Rectal smooth muscle tissue (tissue), 1 donor: Measurements from ENCODE around the gene SBF1.
"Not testable (repeated sequence)": the region's sequence is repeated elsewhere in the genome, so short reads cannot be mapped to it uniquely, and the experiment has no call there.

Source experiments
- H3K27ac ChIP-seq: one replicate; pipeline ENCODE4 v1.7.0; 2013; ENCODE audit warnings: low read depth, low read length, inconsistent platforms
- H3K27me3 ChIP-seq: one replicate; pipeline ENCODE4 v1.7.0; 2013; ENCODE audit warnings: low read length; ENCODE audit not compliant: control insufficient read depth, insufficient read depth
- H3K36me3 ChIP-seq: one replicate; pipeline ENCODE4 v1.7.0; 2013; ENCODE audit warnings: low read length; ENCODE audit not compliant: control insufficient read depth, insufficient read depth
- H3K4me1 ChIP-seq: one replicate; pipeline ENCODE4 v1.7.0; 2013; ENCODE audit warnings: low read length; ENCODE audit not compliant: control insufficient read depth, insufficient read depth
- H3K4me3 ChIP-seq: one replicate; pipeline ENCODE4 v1.7.0; 2013; ENCODE audit warnings: low read length
- H3K9ac ChIP-seq: one replicate; pipeline ENCODE4 v1.7.0; 2013; ENCODE audit warnings: low read length

Gene SBF1, protein sequence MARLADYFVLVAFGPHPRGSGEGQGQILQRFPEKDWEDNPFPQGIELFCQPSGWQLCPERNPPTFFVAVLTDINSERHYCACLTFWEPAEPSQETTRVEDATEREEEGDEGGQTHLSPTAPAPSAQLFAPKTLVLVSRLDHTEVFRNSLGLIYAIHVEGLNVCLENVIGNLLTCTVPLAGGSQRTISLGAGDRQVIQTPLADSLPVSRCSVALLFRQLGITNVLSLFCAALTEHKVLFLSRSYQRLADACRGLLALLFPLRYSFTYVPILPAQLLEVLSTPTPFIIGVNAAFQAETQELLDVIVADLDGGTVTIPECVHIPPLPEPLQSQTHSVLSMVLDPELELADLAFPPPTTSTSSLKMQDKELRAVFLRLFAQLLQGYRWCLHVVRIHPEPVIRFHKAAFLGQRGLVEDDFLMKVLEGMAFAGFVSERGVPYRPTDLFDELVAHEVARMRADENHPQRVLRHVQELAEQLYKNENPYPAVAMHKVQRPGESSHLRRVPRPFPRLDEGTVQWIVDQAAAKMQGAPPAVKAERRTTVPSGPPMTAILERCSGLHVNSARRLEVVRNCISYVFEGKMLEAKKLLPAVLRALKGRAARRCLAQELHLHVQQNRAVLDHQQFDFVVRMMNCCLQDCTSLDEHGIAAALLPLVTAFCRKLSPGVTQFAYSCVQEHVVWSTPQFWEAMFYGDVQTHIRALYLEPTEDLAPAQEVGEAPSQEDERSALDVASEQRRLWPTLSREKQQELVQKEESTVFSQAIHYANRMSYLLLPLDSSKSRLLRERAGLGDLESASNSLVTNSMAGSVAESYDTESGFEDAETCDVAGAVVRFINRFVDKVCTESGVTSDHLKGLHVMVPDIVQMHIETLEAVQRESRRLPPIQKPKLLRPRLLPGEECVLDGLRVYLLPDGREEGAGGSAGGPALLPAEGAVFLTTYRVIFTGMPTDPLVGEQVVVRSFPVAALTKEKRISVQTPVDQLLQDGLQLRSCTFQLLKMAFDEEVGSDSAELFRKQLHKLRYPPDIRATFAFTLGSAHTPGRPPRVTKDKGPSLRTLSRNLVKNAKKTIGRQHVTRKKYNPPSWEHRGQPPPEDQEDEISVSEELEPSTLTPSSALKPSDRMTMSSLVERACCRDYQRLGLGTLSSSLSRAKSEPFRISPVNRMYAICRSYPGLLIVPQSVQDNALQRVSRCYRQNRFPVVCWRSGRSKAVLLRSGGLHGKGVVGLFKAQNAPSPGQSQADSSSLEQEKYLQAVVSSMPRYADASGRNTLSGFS (N-terminal part only)

DNA sequence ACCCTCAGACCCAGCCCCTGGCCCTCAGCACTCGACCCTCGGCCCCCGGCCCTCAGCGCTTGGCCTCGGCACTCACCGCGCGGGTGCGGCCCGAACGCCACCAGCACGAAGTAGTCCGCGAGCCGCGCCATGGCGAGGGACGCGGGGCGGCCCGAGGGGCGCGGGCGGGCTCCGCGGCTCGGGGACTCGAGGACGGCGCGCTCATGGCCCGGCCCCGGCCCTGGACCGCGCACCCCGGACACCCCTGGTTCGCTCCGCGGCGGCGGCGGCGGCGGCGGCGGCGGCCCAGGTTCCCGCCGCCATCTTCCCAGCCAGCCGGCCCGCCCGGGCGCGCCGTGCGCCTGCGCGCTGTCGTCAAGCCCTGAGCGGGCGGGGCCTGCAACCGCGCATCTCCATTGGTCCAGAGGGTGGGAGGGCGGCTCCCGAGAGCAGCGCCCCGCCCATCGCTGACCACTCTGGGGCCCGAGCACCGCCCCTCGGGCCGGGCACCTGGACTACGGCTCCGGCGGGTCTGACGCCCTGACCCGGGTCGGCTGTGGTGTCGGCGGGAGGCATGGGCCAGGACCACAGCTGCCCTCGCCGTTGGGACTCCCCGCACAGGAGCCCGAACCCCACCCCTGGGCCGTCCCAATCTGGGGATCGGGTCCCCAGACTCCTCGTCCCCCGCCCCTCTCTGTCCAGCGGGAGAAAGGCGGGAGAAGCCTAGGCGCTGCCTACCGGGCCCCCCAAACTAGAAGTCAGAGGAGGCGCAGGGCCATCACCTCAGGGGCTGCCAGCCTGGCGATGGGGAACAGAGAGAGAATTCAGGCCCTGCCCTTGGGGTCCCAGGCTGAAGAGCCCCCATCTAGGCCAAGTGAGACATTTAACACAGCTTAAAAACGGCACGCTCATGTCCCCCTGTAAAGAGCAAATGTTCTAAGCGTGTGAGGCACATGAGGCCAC lies at the start of gene SBF1:
Gene SBF1, minus strand, starts transcription at position 326 of the 942 bp plus-strand sequence. Its CDS starts 195 bp downstream, at position 131.
- Histone ChIP-seq H3K27me3 (peaks cover 2% of the 10 kb centered on the region), H3K4me1 (peaks cover 16% of the 10 kb centered on the region), H3K9ac (peak within 1 kb of the TSS; percentile 66), H3K36me3 (no peaks in the 10 kb centered on the region), H3K27ac (peak within 1 kb of the TSS; percentile 71), H3K4me3 (peak within 1 kb of the TSS; percentile 82)

DNA sequence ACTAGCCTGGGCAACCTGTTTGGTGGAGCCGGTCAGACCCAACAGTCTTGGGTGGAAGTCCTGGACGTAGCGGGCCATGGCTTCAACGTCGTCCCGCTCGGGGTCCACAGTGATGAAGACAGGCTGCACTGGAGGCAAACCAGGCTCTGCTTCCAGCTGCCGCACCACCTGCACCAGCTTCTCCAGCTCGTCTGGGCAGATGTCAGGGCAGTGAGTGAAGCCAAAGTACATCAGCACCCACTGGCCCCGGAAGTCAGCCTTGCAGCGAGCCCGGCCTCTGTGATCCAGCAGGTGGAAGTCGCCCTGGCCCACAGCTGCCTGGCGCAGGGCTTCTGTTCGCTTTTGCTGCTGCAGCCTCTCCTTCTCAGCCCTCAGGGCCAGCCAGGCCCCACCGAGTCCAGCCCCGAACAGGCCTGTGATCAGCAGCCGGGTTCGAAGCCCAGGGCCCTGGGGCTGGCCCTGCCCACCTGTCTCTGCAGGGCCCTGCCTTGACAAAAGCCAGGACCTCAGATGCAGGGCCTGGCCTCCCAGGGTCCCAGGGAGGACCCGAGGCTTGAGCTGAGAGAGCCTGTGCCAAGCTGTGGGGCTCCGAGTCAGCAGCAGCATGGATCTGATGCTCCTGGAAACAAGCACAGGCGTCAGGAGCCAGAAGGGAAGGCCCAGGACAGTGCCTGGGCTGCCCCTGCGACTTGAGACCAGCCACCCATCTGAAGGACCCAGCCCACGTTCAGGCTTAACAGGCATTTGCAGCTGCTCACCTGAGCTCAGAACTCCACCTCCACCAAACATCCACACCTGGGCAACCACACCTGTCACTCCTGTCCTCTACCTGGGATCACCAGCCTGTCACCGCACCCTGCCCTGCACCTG lies 49.2 kb upstream of the SBF1 start:
- peak overlapping the region; percentile 6 for H3K9ac ChIP-seq
- H3K27ac ChIP-seq, result no peak overlapping the region

DNA sequence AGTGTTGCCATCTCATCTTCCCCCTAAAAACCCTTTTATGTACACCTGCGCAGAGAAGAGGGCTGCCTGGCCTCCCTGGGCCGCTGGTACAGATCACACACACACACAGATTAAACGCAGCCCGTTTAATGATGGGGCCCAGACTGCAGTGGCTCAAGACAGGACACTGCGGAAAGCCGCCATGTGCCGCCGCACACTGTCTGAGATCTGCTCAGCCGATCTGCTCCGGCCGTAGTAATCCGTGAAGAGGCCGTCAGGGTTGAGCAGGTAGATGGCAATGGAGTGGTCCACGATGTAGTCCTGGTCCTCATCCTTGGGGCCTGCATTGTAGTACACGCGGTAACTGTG lies 48.6 kb upstream of the SBF1 start:
- no peaks in the 10 kb centered on the region for H3K27me3 ChIP-seq
- H3K4me3 ChIP-seq, result no peak overlapping the region
- H3K9ac ChIP-seq, result peak overlapping the region; percentile 6
- no peak overlapping the region for H3K27ac ChIP-seq
- H3K4me1 ChIP-seq, result peaks cover 3% of the 10 kb centered on the region
- peaks cover 22% of the 10 kb centered on the region for H3K36me3 ChIP-seq

More for the DNA sequence above, 49.2 kb upstream of the SBF1 start:
- H3K4me3 ChIP-seq, result peak overlapping the region; percentile 59
- H3K4me1 ChIP-seq, result peaks cover 3% of the 10 kb centered on the region
- H3K27me3 ChIP-seq, result no peaks in the 10 kb centered on the region
- peaks cover 18% of the 10 kb centered on the region for H3K36me3 ChIP-seq

DNA sequence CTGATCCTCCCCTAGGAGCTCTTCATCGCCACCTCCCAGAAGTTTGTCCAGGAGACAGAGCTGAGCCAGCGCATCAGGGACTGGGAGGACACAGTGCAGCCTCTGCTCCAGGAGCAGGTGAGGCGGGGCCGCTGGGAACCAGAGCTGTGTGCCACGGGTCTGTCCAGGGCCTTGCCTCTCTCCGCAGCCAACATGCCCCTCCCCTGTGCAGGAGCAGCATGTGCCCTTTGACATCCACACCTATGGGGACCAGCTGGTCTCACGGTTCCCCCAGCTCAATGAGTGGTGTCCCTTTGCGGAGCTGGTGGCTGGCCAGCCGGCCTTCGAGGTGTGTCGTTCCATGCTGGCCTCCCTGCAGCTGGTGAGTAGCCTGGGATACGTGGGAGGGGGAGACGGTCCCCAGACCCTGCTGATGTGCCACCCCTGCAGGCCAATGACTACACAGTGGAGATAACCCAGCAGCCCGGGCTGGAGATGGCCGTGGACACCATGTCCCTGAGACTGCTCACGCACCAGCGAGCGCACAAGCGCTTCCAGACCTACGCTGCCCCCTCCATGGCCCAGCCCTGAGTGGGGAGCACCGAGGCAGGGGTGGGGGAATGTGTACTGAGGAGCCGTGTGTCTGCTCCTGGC lies 48.1 kb upstream of the SBF1 start:
- H3K4me1 ChIP-seq, result peaks cover 3% of the 10 kb centered on the region
- H3K27ac ChIP-seq, result no peak overlapping the region
- H3K9ac ChIP-seq, result no peak overlapping the region
- no peaks in the 10 kb centered on the region for H3K27me3 ChIP-seq
- no peak overlapping the region for H3K4me3 ChIP-seq
- peaks cover 22% of the 10 kb centered on the region for H3K36me3 ChIP-seq

DNA sequence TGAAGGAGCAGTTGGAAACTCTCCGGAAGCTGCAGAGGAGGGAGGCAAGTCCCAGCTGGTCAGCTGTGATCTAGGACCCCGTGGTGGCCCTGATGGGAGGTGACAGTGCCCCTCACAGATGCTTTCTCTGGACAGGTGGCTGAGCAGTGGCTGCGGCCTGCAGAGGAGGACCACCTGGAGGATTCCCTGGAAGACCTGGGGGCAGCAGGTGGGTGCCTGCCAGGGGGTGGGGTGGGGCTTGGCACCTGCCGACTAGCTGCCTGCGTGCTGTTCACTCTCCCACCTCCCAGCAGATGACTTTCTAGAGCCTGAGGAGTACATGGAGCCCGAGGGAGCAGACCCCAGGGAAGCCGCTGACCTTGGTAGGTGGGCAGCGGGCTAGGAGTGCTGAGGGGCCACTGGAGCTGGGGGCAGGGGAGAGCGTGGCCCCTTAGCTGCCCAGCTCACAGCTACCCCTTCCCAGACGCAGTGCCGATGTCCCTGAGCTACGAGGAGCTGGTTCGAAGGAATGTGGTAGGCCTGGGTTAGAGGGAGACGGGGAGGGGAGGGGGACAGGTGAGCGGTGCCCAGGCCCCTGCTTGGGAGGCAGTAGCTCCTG lies 47.5 kb upstream of the SBF1 start:
- H3K27ac ChIP-seq, result no peak overlapping the region
- H3K36me3 ChIP-seq, result peaks cover 22% of the 10 kb centered on the region
- H3K4me3 ChIP-seq, result no peak overlapping the region
- H3K9ac ChIP-seq, result no peak overlapping the region
- peaks cover 3% of the 10 kb centered on the region for H3K4me1 ChIP-seq
- no peaks in the 10 kb centered on the region for H3K27me3 ChIP-seq

DNA sequence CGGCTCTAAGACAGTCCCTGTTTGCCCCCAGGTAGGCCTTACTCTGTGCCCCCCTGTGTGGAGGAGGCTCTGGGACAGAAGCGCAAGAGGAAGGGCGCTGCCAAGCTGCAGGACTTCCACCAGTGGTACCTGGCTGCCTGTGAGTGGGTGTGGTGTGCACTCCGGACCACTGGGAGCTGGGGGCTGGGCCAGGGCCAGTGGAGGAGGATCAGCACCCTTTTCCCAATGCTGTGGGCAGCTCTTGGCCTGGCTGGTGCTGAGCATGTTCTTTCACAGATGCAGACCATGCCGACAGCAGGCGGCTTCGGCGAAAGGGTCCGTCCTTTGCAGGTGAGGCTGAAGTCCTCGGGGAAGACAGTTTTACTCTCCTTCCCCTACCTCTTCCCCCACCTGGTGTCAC lies 46.9 kb upstream of the SBF1 start:
- Histone ChIP-seq H3K4me1 (peaks cover 3% of the 10 kb centered on the region), H3K4me3 (no peak overlapping the region), H3K9ac (no peak overlapping the region), H3K27me3 (no peaks in the 10 kb centered on the region), H3K36me3 (peaks cover 23% of the 10 kb centered on the region), H3K27ac (no peak overlapping the region)

DNA sequence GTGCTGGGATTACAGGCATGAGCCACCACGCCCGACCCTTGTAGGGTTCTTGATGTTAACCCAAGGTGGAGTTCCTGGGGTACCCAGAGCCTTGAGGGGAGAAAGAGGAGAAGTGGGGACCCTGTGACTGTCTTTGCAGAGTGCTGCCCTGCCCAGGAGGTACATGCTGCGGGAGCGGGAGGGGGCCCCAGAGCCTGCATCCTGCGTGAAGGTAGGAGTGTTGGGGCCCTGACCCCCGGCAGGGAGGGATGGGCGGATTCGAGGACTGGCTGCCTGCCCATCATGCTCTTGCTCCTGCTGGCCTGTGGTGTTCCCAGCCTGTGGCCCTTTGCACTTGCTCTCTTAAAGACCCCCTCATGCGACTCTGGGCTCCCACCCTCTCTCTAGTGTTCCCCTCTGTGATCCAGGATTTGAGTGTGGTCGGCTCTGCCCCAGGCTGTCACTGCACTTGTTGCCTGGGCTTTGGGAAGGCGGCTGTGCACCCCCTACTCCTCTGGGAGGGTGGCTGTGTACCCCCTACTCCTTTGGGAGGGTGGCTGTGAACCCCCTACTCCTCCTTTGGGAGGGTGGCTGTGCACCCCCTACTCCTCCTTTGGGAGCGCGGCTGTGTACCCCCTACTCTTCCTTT lies 46.1 kb upstream of the SBF1 start:
- H3K4me3 ChIP-seq, result no peak overlapping the region
- peaks cover 29% of the 10 kb centered on the region for H3K36me3 ChIP-seq
- no peaks in the 10 kb centered on the region for H3K27me3 ChIP-seq
- H3K9ac ChIP-seq, result no peak overlapping the region
- no peak overlapping the region for H3K27ac ChIP-seq
- H3K4me1 ChIP-seq, result no peaks in the 10 kb centered on the region

DNA sequence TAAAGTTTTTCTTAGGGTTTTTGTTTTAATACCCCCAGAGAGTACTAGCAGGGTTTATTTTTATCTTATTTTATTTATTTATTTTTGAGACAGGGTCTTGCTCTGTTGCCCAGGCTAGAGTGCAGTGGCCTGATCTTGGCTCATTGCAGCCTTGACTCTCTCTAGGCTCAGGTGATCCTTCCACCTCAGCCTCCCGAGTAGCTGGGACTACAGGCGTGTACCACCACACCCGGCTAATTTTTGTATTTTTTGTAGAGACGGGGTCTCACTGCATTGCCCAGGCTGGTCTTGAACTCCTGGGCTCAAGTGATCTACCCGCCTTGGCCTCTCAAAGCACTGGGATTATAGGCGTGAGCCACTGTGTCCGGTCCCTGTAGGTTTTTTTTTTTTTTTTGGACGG lies 45.3 kb upstream of the SBF1 start:
- not testable (repeated sequence) for H3K9ac ChIP-seq, H3K27me3 ChIP-seq, H3K4me1 ChIP-seq, H3K4me3 ChIP-seq, H3K27ac ChIP-seq
- H3K36me3 ChIP-seq, result peaks cover 29% of the 10 kb centered on the region

DNA sequence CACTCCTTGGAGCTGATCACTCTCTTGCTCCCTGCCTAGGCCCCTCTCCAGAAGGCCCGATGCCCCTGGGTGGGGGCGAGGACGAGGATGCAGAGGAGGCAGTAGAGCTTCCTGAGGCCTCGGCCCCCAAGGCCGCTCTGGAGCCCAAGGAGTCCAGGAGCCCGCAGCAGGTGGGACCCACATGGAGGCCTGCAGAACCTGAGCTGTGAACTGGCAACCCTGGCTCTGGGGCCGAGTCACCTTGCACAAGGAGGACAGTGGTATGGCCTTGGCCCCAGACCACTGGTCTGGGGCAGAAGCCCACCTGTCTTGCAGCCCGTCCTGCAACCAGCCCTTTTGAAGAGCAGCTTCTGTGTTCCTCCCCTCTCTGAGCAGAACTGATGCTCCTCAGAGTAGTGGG lies 44.3 kb upstream of the SBF1 start:
- H3K9ac ChIP-seq, result no peak overlapping the region
- no peaks in the 10 kb centered on the region for H3K4me1 ChIP-seq
- no peak overlapping the region for H3K4me3 ChIP-seq
- no peaks in the 10 kb centered on the region for H3K27me3 ChIP-seq
- H3K27ac ChIP-seq, result no peak overlapping the region
- H3K36me3 ChIP-seq, result peaks cover 29% of the 10 kb centered on the region

DNA sequence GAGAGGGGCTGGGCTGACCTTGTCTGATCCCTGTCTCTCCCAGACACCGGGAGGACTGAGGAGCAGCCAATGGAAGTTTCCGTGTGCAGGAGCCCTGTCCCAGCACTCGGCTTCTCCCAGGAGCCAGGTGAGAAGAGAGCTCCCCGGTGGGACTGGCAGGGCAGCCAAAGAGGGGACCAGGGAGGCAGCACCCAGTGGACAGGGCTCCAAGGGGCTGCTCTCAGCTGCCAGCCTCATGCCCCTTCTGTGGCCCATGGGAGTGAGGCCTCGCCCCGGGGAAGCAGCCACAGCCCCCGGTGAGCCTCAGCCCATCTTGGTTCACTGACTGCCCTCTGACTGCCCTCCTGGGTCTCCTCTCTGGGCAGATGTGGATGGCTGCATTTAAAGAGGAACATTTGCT lies 43.8 kb upstream of the SBF1 start:
- Histone ChIP-seq H3K27me3 (no peaks in the 10 kb centered on the region), H3K27ac (no peak overlapping the region), H3K36me3 (peaks cover 27% of the 10 kb centered on the region), H3K9ac (no peak overlapping the region), H3K4me3 (no peak overlapping the region), H3K4me1 (no peaks in the 10 kb centered on the region)
